HG02840 (cell line): ENCODE data around the gene KBTBD2.
"Not testable (repeated sequence)": the region's sequence is repeated elsewhere in the genome, so short reads cannot be mapped to it uniquely, and the experiment has no call there.

ENCODE experiments used
- ATAC-seq: cut with Tn5 transposase; IDR thresholded peaks from one replicate; pipeline ENCODE4 v1.9.1; 2021; ENCODE audit warnings: mild to moderate bottlenecking, moderate library complexity, moderate number of reproducible peaks; ENCODE audit not compliant: unreplicated experiment, low FRiP score

Gene KBTBD2

GRCh38 chr7:32858648-32859047 lies 32.9 kb downstream of the KBTBD2 start:
- ATAC-seq, result no peak

GRCh38 chr7:32857063-32857462 lies 34.5 kb downstream of the KBTBD2 start:
- not testable (repeated sequence) for ATAC-seq

- ATAC-seq, result not testable (repeated sequence)
Observed at GRCh38 chr7:32855837-32856775, 35.5 kb downstream of the KBTBD2 start.

- not testable (repeated sequence) for ATAC-seq
Observed at GRCh38 chr7:32850654-32851053, 40.9 kb downstream of the KBTBD2 start.

GRCh38 chr7:32848655-32849054 lies 42.9 kb downstream of the KBTBD2 start:
- not testable (repeated sequence) for ATAC-seq

GRCh38 chr7:32846630-32847225 lies 44.8 kb downstream of the KBTBD2 start:
- ATAC-seq, result peak; percentile 99

- not testable (repeated sequence) for ATAC-seq
Observed at GRCh38 chr7:32844748-32845147, 46.8 kb downstream of the KBTBD2 start.

- not testable (repeated sequence) for ATAC-seq
Observed at GRCh38 chr7:32843763-32844162, 47.8 kb downstream of the KBTBD2 start.

- not testable (repeated sequence) for ATAC-seq
Observed at GRCh38 chr7:32839846-32840245, 51.7 kb downstream of the KBTBD2 start.

GRCh38 chr7:32828996-32829752 lies 62.4 kb downstream of the KBTBD2 start:
- not testable (repeated sequence) for ATAC-seq
